GM21360 (cell line): ENCODE results near the gene CCL5.

Experiments used
- ATAC-seq: cut with Tn5 transposase; IDR thresholded peaks from one replicate; pipeline ENCODE4 v1.9.1; 2021; ENCODE audit warnings: mild to moderate bottlenecking, moderate library complexity; ENCODE audit not compliant: unreplicated experiment

The CCL5 gene

GRCh38 chr17:35879773-35880654 is at the start of gene CCL5:
CCL5 (minus strand) TSS chr17:35880360.
- peak; percentile 77 for ATAC-seq

- no peak for ATAC-seq
These were observed 47.6 kb upstream of the CCL5 start for GRCh38 chr17:35927714-35928113.

GRCh38 chr17:35923609-35924114 is 43.5 kb upstream of the CCL5 start:
- ATAC-seq, result no peak

- no peak for ATAC-seq
These were observed 40.1 kb upstream of the CCL5 start for GRCh38 chr17:35920229-35920628.

- ATAC-seq, result no peak
These were observed 38.5 kb upstream of the CCL5 start for GRCh38 chr17:35918665-35919064.

GRCh38 chr17:35917519-35918213 is 37.5 kb upstream of the CCL5 start:
- ATAC-seq, result no peak

- ATAC-seq, result no peak
These were observed 35.2 kb upstream of the CCL5 start for GRCh38 chr17:35915153-35915964.

GRCh38 chr17:35914354-35914753 is 34.2 kb upstream of the CCL5 start:
- no peak for ATAC-seq

- no peak for ATAC-seq
These were observed 33.4 kb upstream of the CCL5 start for GRCh38 chr17:35913609-35914008.

GRCh38 chr17:35912942-35913341 is 32.8 kb upstream of the CCL5 start:
- ATAC-seq, result no peak

- ATAC-seq, result no peak
These were observed 32.3 kb upstream of the CCL5 start for GRCh38 chr17:35912339-35912912.

- ATAC-seq, result no peak
These were observed 29.2 kb upstream of the CCL5 start for GRCh38 chr17:35909408-35909807.

GRCh38 chr17:35907691-35908090 is 27.5 kb upstream of the CCL5 start:
- no peak for ATAC-seq

GRCh38 chr17:35906926-35907637 is 26.9 kb upstream of the CCL5 start:
- no peak for ATAC-seq

GRCh38 chr17:35906191-35906925 is 26.2 kb upstream of the CCL5 start:
- no peak for ATAC-seq

- ATAC-seq, result no peak
These were observed 23.3 kb upstream of the CCL5 start for GRCh38 chr17:35903451-35903850.

- no peak for ATAC-seq
These were observed 21.5 kb upstream of the CCL5 start for GRCh38 chr17:35901631-35902175.

- ATAC-seq, result no peak
These were observed 20.7 kb upstream of the CCL5 start for GRCh38 chr17:35900708-35901480.
